ENCODE data around the gene VRTN. TPM values are rescaled to one million over a fixed set of nuclear protein-coding genes. Genes with fewer than 3 reads are reported as not detected.

VRTN gene
- polyA plus RNA-seq, 1 experiment: not detected

DNA sequence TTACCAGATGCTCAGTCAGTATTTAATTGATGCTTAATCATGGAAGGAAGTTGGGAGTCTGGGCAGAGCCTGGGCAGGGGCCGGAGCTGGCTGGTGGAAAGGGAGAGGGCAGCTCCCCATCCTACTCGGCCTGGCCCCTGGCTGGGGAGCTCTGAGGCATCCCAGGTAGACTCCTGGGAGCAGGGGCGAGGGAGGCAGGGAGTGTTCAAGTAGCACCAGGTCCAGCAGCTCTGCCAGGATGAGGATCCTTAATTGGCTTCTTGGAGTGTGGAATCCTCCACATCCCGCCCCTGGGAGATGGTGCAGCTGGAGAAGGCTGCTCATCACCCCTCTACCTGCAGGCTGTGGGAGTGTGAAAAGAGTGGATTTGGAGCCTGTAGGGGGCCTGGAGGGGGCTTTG, 46.8 kb downstream of the VRTN start:
- TF ChIP-seq, protein P1, sequence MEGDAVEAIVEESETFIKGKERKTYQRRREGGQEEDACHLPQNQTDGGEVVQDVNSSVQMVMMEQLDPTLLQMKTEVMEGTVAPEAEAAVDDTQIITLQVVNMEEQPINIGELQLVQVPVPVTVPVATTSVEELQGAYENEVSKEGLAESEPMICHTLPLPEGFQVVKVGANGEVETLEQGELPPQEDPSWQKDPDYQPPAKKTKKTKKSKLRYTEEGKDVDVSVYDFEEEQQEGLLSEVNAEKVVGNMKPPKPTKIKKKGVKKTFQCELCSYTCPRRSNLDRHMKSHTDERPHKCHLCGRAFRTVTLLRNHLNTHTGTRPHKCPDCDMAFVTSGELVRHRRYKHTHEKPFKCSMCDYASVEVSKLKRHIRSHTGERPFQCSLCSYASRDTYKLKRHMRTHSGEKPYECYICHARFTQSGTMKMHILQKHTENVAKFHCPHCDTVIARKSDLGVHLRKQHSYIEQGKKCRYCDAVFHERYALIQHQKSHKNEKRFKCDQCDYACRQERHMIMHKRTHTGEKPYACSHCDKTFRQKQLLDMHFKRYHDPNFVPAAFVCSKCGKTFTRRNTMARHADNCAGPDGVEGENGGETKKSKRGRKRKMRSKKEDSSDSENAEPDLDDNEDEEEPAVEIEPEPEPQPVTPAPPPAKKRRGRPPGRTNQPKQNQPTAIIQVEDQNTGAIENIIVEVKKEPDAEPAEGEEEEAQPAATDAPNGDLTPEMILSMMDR (IDR thresholded peaks at IDR 0.05; ENCODE audit: insufficient read depth, low read depth, low read length): no peak
- Histone ChIP-seq H3K27me3 (ENCODE audit: control insufficient read depth, insufficient read depth, low read length) (peaks cover 21% of the 10 kb centered on the region), H3K36me3 (ENCODE audit: control insufficient read depth, insufficient read depth, low read length) (no peaks in the 10 kb centered on the region), H3K4me3 (ENCODE audit: low read depth, low read length) (no peak overlapping the region)
- ChIA-PET CTCF (no interaction called here), POLR2A (no interaction called here)
- no peak for DNase-seq (ENCODE audit: low read depth)

DNA sequence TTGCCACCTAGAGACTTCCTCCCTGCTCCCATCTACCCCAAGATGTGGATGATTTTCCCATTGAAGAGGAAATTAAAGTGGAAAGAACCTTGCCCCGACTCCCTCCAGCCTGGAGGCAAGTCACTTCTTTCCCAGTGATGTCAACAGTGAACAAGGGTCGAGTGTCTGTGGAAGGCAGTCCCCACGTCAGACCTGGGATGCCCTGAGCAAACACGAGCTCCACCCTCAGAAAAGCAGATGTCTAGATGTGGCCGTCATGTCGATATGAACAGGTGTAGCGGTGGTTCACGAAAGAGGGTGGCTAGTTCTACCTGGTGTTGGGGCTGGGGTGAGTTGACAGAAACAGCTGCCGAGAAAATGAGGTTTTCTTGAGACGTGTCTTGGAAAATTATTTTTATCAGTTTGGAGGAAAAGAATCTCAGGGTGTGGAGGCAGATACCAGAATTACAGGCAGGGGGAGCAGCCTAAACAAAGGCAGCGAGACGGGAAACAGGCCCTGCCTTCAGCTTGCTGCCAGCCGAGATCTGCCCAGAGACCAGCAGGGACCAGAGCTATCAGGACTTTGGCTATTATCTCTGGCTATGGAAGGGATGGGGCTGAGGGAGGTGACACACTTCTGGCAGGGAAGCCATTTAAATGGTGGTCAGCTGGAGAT, 51.9 kb downstream of the VRTN start:
- Histone ChIP-seq H3K27me3 (ENCODE audit: control insufficient read depth, insufficient read depth, low read length) (peaks cover 27% of the 10 kb centered on the region), H3K36me3 (ENCODE audit: control insufficient read depth, insufficient read depth, low read length) (no peaks in the 10 kb centered on the region), H3K4me3 (ENCODE audit: low read depth, low read length) (no peak overlapping the region)
- DNase-seq (ENCODE audit: low read depth): no peak
- POLR2A ChIA-PET: no interaction called here
- TF ChIP-seq, protein P1 (IDR thresholded peaks at IDR 0.05; ENCODE audit: insufficient read depth, low read depth, low read length): peak; percentile 25; the same call in 1 of the 2 replicates
- CTCF ChIA-PET: interaction anchor here (0.9 to 1.2 kb wide), 3 partner anchors 8 to 91 kb away, joined by 3 read pairs; no protein-coding TSS in a partner anchor

DNA sequence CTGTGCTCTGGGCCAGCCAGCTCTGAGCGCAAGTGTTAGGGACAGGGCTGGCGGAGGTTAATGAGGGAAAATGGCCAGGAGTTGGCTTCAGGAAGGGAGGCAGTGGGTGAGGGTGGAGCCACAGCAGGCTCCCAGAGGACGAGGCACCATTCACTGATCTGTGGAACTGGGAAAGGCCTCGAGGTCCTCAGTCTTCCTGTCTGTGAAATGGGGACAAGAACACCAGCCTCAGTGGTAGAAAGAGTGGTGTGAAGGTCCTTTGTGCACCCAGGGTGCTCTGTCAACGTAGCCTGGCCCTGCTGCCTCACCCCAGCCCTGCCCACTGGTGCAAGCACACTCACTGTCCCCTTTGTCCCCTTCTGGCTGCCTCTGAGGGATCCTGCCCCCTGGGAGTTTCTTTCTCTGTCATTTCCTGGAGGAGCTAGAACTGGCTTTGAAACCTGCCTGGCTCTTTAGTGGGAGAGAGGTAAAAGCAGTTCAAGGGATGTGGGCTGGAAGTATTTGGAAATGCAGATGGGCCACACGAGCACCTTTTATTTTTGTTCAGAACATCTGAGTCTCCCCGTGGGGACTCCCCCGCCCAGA, 52.7 kb downstream of the VRTN start:
- ChIA-PET POLR2A (no interaction called here), CTCF (interaction anchor here (0.6 to 1.1 kb wide), 3 partner anchors 52 to 90 kb away, joined by 3 to 4 read pairs (median 3); no protein-coding TSS in a partner anchor)
- no peak for DNase-seq (ENCODE audit: low read depth)
- no peak overlapping the region for H3K4me3 ChIP-seq (ENCODE audit: low read depth, low read length)
- TF ChIP-seq, protein P1 (IDR thresholded peaks at IDR 0.05; ENCODE audit: insufficient read depth, low read depth, low read length): no peak
- H3K36me3 ChIP-seq (ENCODE audit: control insufficient read depth, insufficient read depth, low read length): no peaks in the 10 kb centered on the region
- peaks cover 31% of the 10 kb centered on the region for H3K27me3 ChIP-seq (ENCODE audit: control insufficient read depth, insufficient read depth, low read length)

DNA sequence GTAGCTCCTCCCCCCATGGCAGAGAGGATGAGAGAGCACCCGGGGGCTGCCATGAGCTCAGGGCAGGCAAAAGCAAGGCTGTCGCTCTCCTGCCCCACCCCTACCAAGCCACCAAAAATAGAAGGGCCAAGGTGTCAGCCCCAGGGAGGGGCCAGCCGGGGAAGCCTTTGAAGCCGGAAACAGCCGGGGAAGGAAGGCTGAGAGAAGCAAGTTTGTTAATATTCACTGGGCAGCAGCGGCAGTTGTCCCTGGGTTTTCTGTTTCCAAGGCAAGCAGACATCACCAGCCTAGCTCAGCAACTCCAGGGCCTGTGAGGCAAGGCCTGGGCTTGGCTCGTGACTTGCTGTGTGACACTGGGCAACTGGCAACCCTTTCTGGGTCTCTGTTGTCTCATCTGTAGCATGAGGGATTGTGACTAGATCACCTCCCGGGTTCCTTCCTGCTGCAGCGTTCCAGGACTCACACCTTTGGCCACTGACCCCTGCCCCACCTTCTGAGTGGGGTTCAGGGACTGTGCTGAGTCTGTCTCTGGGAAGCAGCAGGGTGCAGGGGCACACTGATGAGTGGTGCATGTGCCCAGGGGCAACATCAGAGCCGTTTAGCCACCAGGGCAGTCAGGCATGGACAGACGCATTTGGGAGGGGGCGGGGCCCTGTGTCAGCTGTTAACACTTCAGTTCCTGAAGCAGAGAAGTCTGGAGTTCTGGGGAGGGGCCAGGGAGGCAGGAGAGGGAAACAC, 53.4 kb downstream of the VRTN start:
- no peak for DNase-seq (ENCODE audit: low read depth)
- ChIA-PET POLR2A (no interaction called here), CTCF (interaction anchor here (0.6 kb wide), 1 partner anchor 53 kb away, joined by 4 read pairs; no protein-coding TSS in a partner anchor)
- Histone ChIP-seq H3K36me3 (ENCODE audit: control insufficient read depth, insufficient read depth, low read length) (no peaks in the 10 kb centered on the region), H3K27me3 (ENCODE audit: control insufficient read depth, insufficient read depth, low read length) (peaks cover 27% of the 10 kb centered on the region), H3K4me3 (ENCODE audit: low read depth, low read length) (no peak overlapping the region)
- TF ChIP-seq, protein P1 (IDR thresholded peaks at IDR 0.05; ENCODE audit: insufficient read depth, low read depth, low read length): no peak
